Thymus (tissue), 11 donors: ENCODE data around the gene ADAM11. TPM values are rescaled to one million over a fixed set of nuclear protein-coding genes. Genes with fewer than 3 reads are reported as not detected.

Source experiments
- DNase-seq, 9 donors: peaks; one replicate each; pipeline ENCODE4 v3.0.0-alpha.2; 2013; ENCODE audit warnings: low spot score in 9 of 9, low read depth in 6 of 9, missing footprints in 1 of 9
- H3K27ac ChIP-seq, 2 donors: one replicate each; pipeline ENCODE4 v1.5.1; 2013; ENCODE audit warnings: control low read depth in 1 of 2, low read depth in 1 of 2, low read length in 1 of 2, mild to moderate bottlenecking in 1 of 2, moderate library complexity in 1 of 2
- H3K27me3 ChIP-seq, 2 donors: one replicate each; pipeline ENCODE4 v1.5.1; 2013; ENCODE audit warnings: low read length in 1 of 2; ENCODE audit not compliant: control insufficient read depth in 2 of 2, insufficient read depth in 1 of 2
- H3K36me3 ChIP-seq, 2 donors: one replicate each; pipeline ENCODE4 v1.5.1; 2013; ENCODE audit warnings: low read length in 1 of 2, mild to moderate bottlenecking in 1 of 2, moderate library complexity in 1 of 2; ENCODE audit not compliant: control insufficient read depth in 2 of 2, insufficient read depth in 2 of 2
- H3K4me1 ChIP-seq, 2 donors: one replicate each; pipeline ENCODE4 v1.5.1; 2013; ENCODE audit warnings: low read length in 2 of 2; ENCODE audit not compliant: control insufficient read depth in 2 of 2, insufficient read depth in 2 of 2
- H3K4me3 ChIP-seq, 2 donors: one replicate each; pipeline ENCODE4 v1.5.1; 2013; ENCODE audit warnings: low read length in 2 of 2, control low read depth in 1 of 2, mild to moderate bottlenecking in 1 of 2
- H3K9me3 ChIP-seq, 2 donors: one replicate each; pipeline ENCODE4 v1.5.1; 2013; ENCODE audit warnings: low read length in 1 of 2, mild to moderate bottlenecking in 1 of 2; ENCODE audit not compliant: control insufficient read depth in 2 of 2, insufficient read depth in 1 of 2
- WGBS: extraction: QIAGEN DNeasy Blood & Tissue Kit; methylation state at CpG from one replicate; pipeline ENCODE4 v1.1.7; 2013; 5-methylcytosine and 5-hydroxymethylcytosine counted together
- polyA plus RNA-seq: library from polyadenylated mRNA; stranded (reverse); fragments of 200-250 nt; gene quantifications from one replicate; pipeline ENCODE4 v1.2.3, GENCODE V29; 2013
- total RNA-seq: library from RNA; stranded (reverse); fragments of 120-200 nt; gene quantifications from one replicate; pipeline ENCODE4 v1.2.4, GENCODE V29; 2013
- donor health status: healthy.

The ADAM11 gene
- total and polyA plus RNA-seq, 2 donors = 0.33 to 1.3 TPM

- WGBS = 94% methylated on average over 15 of the region's 15 CpGs
- Histone ChIP-seq H3K4me3 (no peak overlapping the region), H3K36me3 (no peaks in the 10 kb centered on the region), H3K4me1 (no peaks in the 10 kb centered on the region), H3K27me3 (no peaks in the 10 kb centered on the region), H3K9me3 (no peaks in the 10 kb centered on the region), H3K27ac (no peak overlapping the region)
- no peak for DNase-seq
Observed at GRCh38 chr17:44787271-44787940, 28.6 kb downstream of the ADAM11 start.

GRCh38 chr17:44788139-44788538 is 29.4 kb downstream of the ADAM11 start:
- WGBS = 93% methylated on average over 7 of the region's 7 CpGs
- H3K4me1 ChIP-seq = no peaks in the 10 kb centered on the region
- no peak overlapping the region for H3K27ac ChIP-seq
- no peak for DNase-seq
- H3K27me3 ChIP-seq = no peaks in the 10 kb centered on the region
- H3K9me3 ChIP-seq = no peaks in the 10 kb centered on the region
- no peaks in the 10 kb centered on the region for H3K36me3 ChIP-seq
- H3K4me3 ChIP-seq = no peak overlapping the region

GRCh38 chr17:44792276-44792675 is 33.5 kb downstream of the ADAM11 start:
- Histone ChIP-seq H3K9me3 (no peaks in the 10 kb centered on the region), H3K27ac (no peak overlapping the region), H3K4me3 (no peak overlapping the region), H3K4me1 (peaks cover 0 to 7% of the 10 kb centered on the region in 2 donors), H3K36me3 (no peaks in the 10 kb centered on the region), H3K27me3 (no peaks in the 10 kb centered on the region)
- 98% methylated on average over 1 of the region's 1 CpG for WGBS
- DNase-seq = no peak

- DNase-seq = no peak
Observed at GRCh38 chr17:44793885-44794842, 35.4 kb downstream of the ADAM11 start.

GRCh38 chr17:44794851-44795413 is 36.1 kb downstream of the ADAM11 start:
- Histone ChIP-seq H3K4me1 (peaks cover 0 to 7% of the 10 kb centered on the region in 2 donors), H3K27ac (peak overlapping the region in 1 of 2 donors; percentile 37), H3K4me3 (no peak overlapping the region), H3K9me3 (no peaks in the 10 kb centered on the region), H3K36me3 (no peaks in the 10 kb centered on the region), H3K27me3 (no peaks in the 10 kb centered on the region)
- WGBS = 71% methylated on average over 10 of the region's 10 CpGs
- DNase-seq = no peak

More at GRCh38 chr17:44793885-44794842, 35.4 kb downstream of the ADAM11 start:
- 88% methylated on average over 18 of the region's 18 CpGs for WGBS
- Histone ChIP-seq H3K4me1 (peaks cover 0 to 7% of the 10 kb centered on the region in 2 donors), H3K27ac (peak overlapping the region in 1 of 2 donors; percentile 37), H3K4me3 (no peak overlapping the region), H3K36me3 (no peaks in the 10 kb centered on the region), H3K27me3 (no peaks in the 10 kb centered on the region), H3K9me3 (no peaks in the 10 kb centered on the region)

- Histone ChIP-seq H3K27me3 (no peaks in the 10 kb centered on the region), H3K9me3 (no peaks in the 10 kb centered on the region), H3K27ac (no peak overlapping the region), H3K4me3 (no peak overlapping the region), H3K4me1 (peaks cover 0 to 7% of the 10 kb centered on the region in 2 donors), H3K36me3 (no peaks in the 10 kb centered on the region)
- 94% methylated on average over 9 of the region's 9 CpGs for WGBS
- DNase-seq = no peak
Observed at GRCh38 chr17:44795421-44795820, 36.6 kb downstream of the ADAM11 start.

GRCh38 chr17:44795928-44796327 is 37.1 kb downstream of the ADAM11 start:
- WGBS = 85% methylated on average over 10 of the region's 10 CpGs
- DNase-seq = no peak
- Histone ChIP-seq H3K4me1 (peaks cover 0 to 7% of the 10 kb centered on the region in 2 donors), H3K4me3 (no peak overlapping the region), H3K36me3 (no peaks in the 10 kb centered on the region), H3K9me3 (no peaks in the 10 kb centered on the region), H3K27me3 (no peaks in the 10 kb centered on the region), H3K27ac (no peak overlapping the region)

GRCh38 chr17:44796731-44797130 is 37.9 kb downstream of the ADAM11 start:
- Histone ChIP-seq H3K4me3 (no peak overlapping the region), H3K27me3 (no peaks in the 10 kb centered on the region), H3K36me3 (no peaks in the 10 kb centered on the region), H3K4me1 (peaks cover 0 to 7% of the 10 kb centered on the region in 2 donors), H3K27ac (no peak overlapping the region), H3K9me3 (no peaks in the 10 kb centered on the region)
- WGBS = 97% methylated on average over 9 of the region's 9 CpGs
- no peak for DNase-seq

GRCh38 chr17:44797802-44798201 is 39.0 kb downstream of the ADAM11 start:
- no peaks in the 10 kb centered on the region for H3K9me3 ChIP-seq

More at GRCh38 chr17:44797802-44798201, 39.0 kb downstream of the ADAM11 start:
- no peaks in the 10 kb centered on the region for H3K36me3 ChIP-seq
- WGBS = 92% methylated on average over 11 of the region's 11 CpGs
- H3K4me3 ChIP-seq = no peak overlapping the region
- H3K27ac ChIP-seq = no peak overlapping the region
- H3K27me3 ChIP-seq = no peaks in the 10 kb centered on the region
- no peak for DNase-seq
- H3K4me1 ChIP-seq = peaks cover 0 to 7% of the 10 kb centered on the region in 2 donors
